ENCODE data around the gene GMNN.

DNA sequence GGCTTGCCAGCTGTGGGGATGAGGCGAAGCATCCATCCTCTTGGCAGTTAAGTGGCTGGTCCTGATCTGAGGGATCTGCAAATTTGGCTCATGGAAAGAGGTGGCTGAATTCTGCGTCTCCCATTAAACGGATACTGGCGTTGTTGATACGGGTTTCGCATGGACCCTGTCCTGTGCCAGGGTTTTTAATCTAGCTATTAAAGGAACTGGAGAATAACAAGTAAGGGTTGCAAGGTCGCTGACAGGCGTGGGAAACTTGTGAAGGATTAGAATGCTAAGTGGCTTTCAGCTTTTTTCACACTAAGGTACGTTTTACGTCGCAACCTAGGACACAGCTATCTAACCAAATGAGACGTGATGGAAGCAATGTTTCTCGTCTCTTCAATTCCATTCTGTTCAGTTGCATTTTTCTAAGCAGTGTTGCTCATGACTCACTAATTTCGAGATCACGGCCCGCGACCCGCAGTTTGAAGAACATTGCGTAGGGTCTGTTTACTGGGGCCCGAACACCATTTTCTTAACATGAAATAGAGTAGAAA, 852 bp downstream of the GMNN start:
- TF ChIP-seq, protein P1, sequence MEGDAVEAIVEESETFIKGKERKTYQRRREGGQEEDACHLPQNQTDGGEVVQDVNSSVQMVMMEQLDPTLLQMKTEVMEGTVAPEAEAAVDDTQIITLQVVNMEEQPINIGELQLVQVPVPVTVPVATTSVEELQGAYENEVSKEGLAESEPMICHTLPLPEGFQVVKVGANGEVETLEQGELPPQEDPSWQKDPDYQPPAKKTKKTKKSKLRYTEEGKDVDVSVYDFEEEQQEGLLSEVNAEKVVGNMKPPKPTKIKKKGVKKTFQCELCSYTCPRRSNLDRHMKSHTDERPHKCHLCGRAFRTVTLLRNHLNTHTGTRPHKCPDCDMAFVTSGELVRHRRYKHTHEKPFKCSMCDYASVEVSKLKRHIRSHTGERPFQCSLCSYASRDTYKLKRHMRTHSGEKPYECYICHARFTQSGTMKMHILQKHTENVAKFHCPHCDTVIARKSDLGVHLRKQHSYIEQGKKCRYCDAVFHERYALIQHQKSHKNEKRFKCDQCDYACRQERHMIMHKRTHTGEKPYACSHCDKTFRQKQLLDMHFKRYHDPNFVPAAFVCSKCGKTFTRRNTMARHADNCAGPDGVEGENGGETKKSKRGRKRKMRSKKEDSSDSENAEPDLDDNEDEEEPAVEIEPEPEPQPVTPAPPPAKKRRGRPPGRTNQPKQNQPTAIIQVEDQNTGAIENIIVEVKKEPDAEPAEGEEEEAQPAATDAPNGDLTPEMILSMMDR (IDR thresholded peaks at IDR 0.05) = no peak
- TF ChIP-seq POLR2A (IDR thresholded peaks at IDR 0.05) = no peak

Measured in uterus (tissue), 2 donors.